Measurements from ENCODE around the gene LYAR. TPM values are rescaled to one million over a fixed set of nuclear protein-coding genes. Genes with fewer than 3 reads are reported as not detected.
A peak's percentile ranks its signal among the peaks of the same experiment; 100 is the strongest.

The LYAR gene
- total and polyA plus RNA-seq, 2 donors (not counting 3 experiments of a cell fraction or from before 2014, with no cell fraction given) = 4.2 to 24.6 TPM

DNA sequence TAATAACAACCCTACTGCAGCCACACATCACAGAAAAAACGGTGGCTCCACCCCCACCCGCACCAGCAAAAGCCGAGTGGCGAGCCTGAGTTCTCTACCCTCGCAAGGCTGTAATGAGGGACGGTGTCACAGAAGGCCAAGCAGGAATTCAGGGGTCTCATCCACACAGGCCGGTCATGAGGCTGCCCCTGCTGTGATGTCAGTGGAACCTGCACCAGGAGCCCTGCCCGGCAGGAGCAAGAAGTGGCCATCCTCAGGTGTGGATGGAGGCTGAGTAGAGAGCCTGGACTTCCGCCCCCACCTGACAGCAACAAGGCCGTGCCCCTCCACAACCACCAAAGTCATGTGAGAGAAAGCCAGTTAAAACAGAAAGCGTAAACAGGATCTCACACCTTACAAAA is 20.6 kb downstream of the LYAR start:
- Histone ChIP-seq H3K9ac (replicated peaks; ENCODE audit: extremely low read depth, insufficient read depth, low read length) (peak overlapping the region; percentile 35), H2AFZ (ENCODE audit: low read depth, low read length) (no peak overlapping the region), H3K4me1 (ENCODE audit: control insufficient read depth, extremely low read depth, insufficient read depth, low read length) (peaks cover 25% of the 10 kb centered on the region), H4K20me1 (replicated peaks; ENCODE audit: control insufficient read depth, extremely low read depth, insufficient read depth, low read length) (no peaks in the 10 kb centered on the region), H3K36me3 (ENCODE audit: control insufficient read depth in 2 of 2, extremely low read depth in 1 of 2, insufficient read depth in 2 of 2, low read length in 2 of 2) (peaks cover 0 to 9% of the 10 kb centered on the region in 2 experiments), H3K4me3 (replicated peaks in 1 of 3; ENCODE audit: insufficient read depth in 1 of 3, low read depth in 1 of 3, low read length in 3 of 3) (no peak overlapping the region), H3K79me2 (ENCODE audit: control insufficient read depth, insufficient read depth, low read length) (no peaks in the 10 kb centered on the region), H3K9me1 (replicated peaks; ENCODE audit: control insufficient read depth, extremely low read depth, insufficient read depth, low read length) (no peaks in the 10 kb centered on the region), H3K27ac (ENCODE audit: insufficient read depth, low read depth, low read length) (peak overlapping the region; percentile 77), H3K4me2 (ENCODE audit: insufficient read depth, low read length) (peak overlapping the region; percentile 18), H3K27me3 (ENCODE audit: control insufficient read depth in 2 of 2, insufficient read depth in 2 of 2, low read length in 2 of 2) (no peaks in the 10 kb centered on the region), H3K9me3 (replicated peaks; ENCODE audit: control insufficient read depth, insufficient read depth, low read length) (no peaks in the 10 kb centered on the region)
- no peak for DNase-seq (ENCODE audit: low read depth, low spot score)
- dilution Hi-C loops (cut with MboI; ENCODE audit: extremely low pct_ligation_motif_present, low sequenced_read_pairs) = no loop called here
- BruUV-seq (replicated peaks) = no TSS peak
- POLR2A ChIA-PET = interaction anchor here (0.7 kb wide), 1 partner anchor 44 kb away, joined by 5 read pairs; no protein-coding TSS in a partner anchor
- intact Hi-C loops (cut with micrococcal nuclease) = no loop called here
- TF ChIP-seq GATA2 (IDR thresholded peaks at IDR 0.05; ENCODE audit: insufficient read depth, insufficient read length, low read depth, low read length) (no peak), POLR2A (IDR thresholded peaks at IDR 0.05; ENCODE audit: low read depth, low read length) (no peak), EZH2 (IDR thresholded peaks at IDR 0.05; ENCODE audit: borderline replicate concordance, low read depth, low read length, severe bottlenecking) (no peak), FOS (IDR thresholded peaks at IDR 0.05; ENCODE audit: borderline replicate concordance, insufficient read depth, low read length) (no peak), MYC (IDR thresholded peaks at IDR 0.05; ENCODE audit: low read depth, low read length) (no peak), JUN (IDR thresholded peaks at IDR 0.05; ENCODE audit: borderline replicate concordance, insufficient read depth, insufficient read length, low read depth) (no peak), POLR2AphosphoS5 (IDR thresholded peaks at IDR 0.05; ENCODE audit: insufficient read depth, low read depth, low read length) (no peak)
- TF ChIP-seq, protein P1, sequence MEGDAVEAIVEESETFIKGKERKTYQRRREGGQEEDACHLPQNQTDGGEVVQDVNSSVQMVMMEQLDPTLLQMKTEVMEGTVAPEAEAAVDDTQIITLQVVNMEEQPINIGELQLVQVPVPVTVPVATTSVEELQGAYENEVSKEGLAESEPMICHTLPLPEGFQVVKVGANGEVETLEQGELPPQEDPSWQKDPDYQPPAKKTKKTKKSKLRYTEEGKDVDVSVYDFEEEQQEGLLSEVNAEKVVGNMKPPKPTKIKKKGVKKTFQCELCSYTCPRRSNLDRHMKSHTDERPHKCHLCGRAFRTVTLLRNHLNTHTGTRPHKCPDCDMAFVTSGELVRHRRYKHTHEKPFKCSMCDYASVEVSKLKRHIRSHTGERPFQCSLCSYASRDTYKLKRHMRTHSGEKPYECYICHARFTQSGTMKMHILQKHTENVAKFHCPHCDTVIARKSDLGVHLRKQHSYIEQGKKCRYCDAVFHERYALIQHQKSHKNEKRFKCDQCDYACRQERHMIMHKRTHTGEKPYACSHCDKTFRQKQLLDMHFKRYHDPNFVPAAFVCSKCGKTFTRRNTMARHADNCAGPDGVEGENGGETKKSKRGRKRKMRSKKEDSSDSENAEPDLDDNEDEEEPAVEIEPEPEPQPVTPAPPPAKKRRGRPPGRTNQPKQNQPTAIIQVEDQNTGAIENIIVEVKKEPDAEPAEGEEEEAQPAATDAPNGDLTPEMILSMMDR (IDR thresholded peaks at IDR 0.05; ENCODE audit: extremely low read depth in 1 of 2, insufficient read depth in 1 of 2, low read depth in 1 of 2, low read length in 2 of 2) = no peak
- TF ChIP-seq, protein P2, sequence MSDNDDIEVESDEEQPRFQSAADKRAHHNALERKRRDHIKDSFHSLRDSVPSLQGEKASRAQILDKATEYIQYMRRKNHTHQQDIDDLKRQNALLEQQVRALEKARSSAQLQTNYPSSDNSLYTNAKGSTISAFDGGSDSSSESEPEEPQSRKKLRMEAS (IDR thresholded peaks at IDR 0.05; ENCODE audit: insufficient read depth, insufficient read length) = no peak
- FAIRE-seq = no peak
- CTCF ChIA-PET = interaction anchor here (1.0 to 1.8 kb wide), 3 partner anchors 9 to 21 kb away, joined by 3 to 14 read pairs (median 4); partner anchors contain the start of genes LYAR and ZBTB49
